ENCODE measurements around the gene NUDT14.

DNA sequence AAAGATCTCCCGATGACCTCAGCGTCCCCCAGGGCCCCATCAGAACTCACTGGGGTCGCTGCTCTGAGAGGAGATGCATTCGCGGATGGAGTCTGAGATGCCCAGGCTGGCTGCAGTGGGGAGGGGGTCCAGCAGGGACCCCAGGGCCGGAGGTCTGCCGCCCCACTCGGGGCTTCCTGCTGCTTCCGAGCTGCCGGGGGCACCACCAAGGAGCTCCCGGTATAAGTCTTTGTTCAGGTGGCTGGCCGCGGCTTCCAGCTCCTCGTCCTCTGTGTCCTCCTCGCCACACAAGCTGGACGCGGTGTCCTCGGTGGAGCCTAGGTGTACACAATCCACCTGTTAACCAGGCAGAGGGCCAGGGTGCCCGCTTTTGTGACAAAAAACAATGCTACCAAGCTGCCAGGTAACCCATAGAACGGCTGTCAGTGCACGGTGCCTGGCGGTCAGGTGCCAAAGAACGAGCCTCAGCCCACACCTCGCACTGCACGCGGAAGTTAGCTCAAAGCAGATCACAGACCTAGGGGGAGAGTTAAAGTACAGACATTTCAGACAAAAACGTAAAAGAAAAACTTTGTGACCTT is 40.6 kb upstream of the NUDT14 start:
- TF ChIP-seq CTCF (IDR thresholded peaks at IDR 0.05) (no peak), POLR2A (IDR thresholded peaks at IDR 0.05) (no peak)

Data from esophagus squamous epithelium (tissue), 4 donors.